Right renal pelvis (tissue), 4 donors: ENCODE results near the gene POLR1G. TPM values are rescaled to one million over a fixed set of nuclear protein-coding genes. Genes with fewer than 3 reads are reported as not detected.
"Not testable (repeated sequence)": the region's sequence is repeated elsewhere in the genome, so short reads cannot be mapped to it uniquely, and the experiment has no call there.

ENCODE experiments used
- DNase-seq, 4 donors: peaks; one replicate each; pipeline ENCODE4 v3.0.0-alpha.2; 2013; ENCODE audit warnings: low read depth in 4 of 4, low spot score in 3 of 4, missing footprints in 1 of 4
- polyA plus RNA-seq, 4 donors: library from polyadenylated mRNA; unstranded; fragments of 120-200 nt; gene quantifications; one replicate each; pipeline ENCODE4 v1.2.1, GENCODE V29; 2013; ENCODE audit not compliant: insufficient read length in 4 of 4

The POLR1G gene
- polyA plus RNA-seq, 4 donors = 3.4 to 5.3 (median 3.9) TPM

- DNase-seq = no peak
Measured at GRCh38 chr19:45395821-45396617, 10.4 kb upstream of the POLR1G start.

- no peak for DNase-seq
Measured at GRCh38 chr19:45400192-45400591, 6.3 kb upstream of the POLR1G start.

GRCh38 chr19:45401815-45402214 lies 4.6 kb upstream of the POLR1G start:
- DNase-seq = no peak

GRCh38 chr19:45402298-45403061 lies 4.0 kb upstream of the POLR1G start:
- DNase-seq = no peak

- no peak for DNase-seq
Measured at GRCh38 chr19:45403272-45403671, 3.2 kb upstream of the POLR1G start.

- DNase-seq = no peak
Measured at GRCh38 chr19:45403781-45404556, 2.5 kb upstream of the POLR1G start.

GRCh38 chr19:45404557-45405434 lies 1.6 kb upstream of the POLR1G start, which contains the start of gene PPP1R13L:
PPP1R13L (minus strand) TSS chr19:45405069; CDS start chr19:45398318, 6,751 bp downstream.
- DNase-seq = no peak

- DNase-seq = peak in 2 of 4 donors; percentile 73 to 77
Measured at GRCh38 chr19:45405435-45406225, 814 bp upstream of the POLR1G start.

- no peak for DNase-seq
Measured at GRCh38 chr19:45407091-45407375, 589 bp downstream of the POLR1G start.

GRCh38 chr19:45407585-45407984 lies 1.1 kb downstream of the POLR1G start:
- not testable (repeated sequence) for DNase-seq

- no peak for DNase-seq
Measured at GRCh38 chr19:45408121-45408520, 1.7 kb downstream of the POLR1G start.

GRCh38 chr19:45408830-45409556 lies 2.5 kb downstream of the POLR1G start:
- no peak for DNase-seq

GRCh38 chr19:45409557-45409920 lies 3.1 kb downstream of the POLR1G start:
- DNase-seq = no peak

GRCh38 chr19:45410330-45410729 lies 3.9 kb downstream of the POLR1G start:
- not testable (repeated sequence) for DNase-seq

GRCh38 chr19:45413497-45413896 lies 7.1 kb downstream of the POLR1G start:
- no peak for DNase-seq

- DNase-seq = no peak
Measured at GRCh38 chr19:45414468-45414867, 8.0 kb downstream of the POLR1G start.

- no peak for DNase-seq
Measured at GRCh38 chr19:45417151-45417550, 10.7 kb downstream of the POLR1G start.

- DNase-seq = no peak
Measured at GRCh38 chr19:45418802-45419201, 12.4 kb downstream of the POLR1G start.

- no peak for DNase-seq
Measured at GRCh38 chr19:45419396-45419795, 13.0 kb downstream of the POLR1G start.
